Activated CD8-positive, alpha-beta memory T cell treated with anti-CD3 and anti-CD28 coated beads, Interleukin-2, amount 50 U/mL, for 1 hour (primary cell): Measurements from ENCODE around the gene AMDHD2.
A peak's percentile ranks its signal among the peaks of the same experiment; 100 is the strongest.
"Not testable (repeated sequence)": the region's sequence is repeated elsewhere in the genome, so short reads cannot be mapped to it uniquely, and the experiment has no call there.

Source experiments
- DNase-seq: peaks from one replicate; pipeline ENCODE4 v3.0.0-alpha.2; 2020; ENCODE audit errors: extremely low read depth

AMDHD2 gene

DNA sequence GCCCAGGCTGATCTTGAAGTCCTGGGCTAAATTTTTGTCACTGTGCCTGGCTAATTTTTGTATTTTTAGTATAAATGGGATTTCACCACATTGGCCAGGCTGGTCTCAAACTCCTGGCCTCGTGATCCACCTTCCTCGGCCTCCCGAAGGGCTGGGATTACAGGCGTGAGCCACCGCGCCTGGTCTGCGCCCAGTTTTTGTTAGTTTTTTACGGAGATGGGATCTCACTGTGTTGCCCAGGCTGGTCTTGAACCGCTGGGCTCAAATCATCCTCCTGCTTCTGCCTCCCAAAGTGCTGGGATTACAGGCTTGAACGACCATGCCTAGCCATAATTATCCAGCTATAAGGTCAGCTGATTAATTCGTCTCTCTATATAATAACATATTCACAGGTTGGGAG, 13.7 kb downstream of the AMDHD2 start:
- no peak for DNase-seq

DNA sequence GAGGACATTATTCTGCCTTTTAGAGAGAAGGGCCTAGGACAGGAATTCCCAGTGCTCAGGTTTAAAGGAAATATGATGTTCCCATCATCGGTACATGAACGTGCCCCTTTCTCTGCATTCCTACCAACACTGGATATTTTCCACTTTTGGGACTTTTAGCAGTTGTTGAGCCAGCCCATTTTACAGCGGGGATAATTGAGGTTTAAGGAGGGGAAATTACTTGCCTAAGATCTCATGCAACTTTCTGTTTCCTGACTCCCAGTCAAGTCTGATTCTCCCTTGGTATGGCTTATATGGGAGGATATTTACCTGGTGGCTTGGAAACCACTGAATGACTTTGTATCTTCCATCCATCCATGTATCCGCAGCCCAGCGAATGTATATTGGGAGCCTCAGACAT, 14.2 kb downstream of the AMDHD2 start:
- not testable (repeated sequence) for DNase-seq

GRCh38 chr16:2535625-2536013, 15.4 kb downstream of the AMDHD2 start:
- no peak for DNase-seq

DNA sequence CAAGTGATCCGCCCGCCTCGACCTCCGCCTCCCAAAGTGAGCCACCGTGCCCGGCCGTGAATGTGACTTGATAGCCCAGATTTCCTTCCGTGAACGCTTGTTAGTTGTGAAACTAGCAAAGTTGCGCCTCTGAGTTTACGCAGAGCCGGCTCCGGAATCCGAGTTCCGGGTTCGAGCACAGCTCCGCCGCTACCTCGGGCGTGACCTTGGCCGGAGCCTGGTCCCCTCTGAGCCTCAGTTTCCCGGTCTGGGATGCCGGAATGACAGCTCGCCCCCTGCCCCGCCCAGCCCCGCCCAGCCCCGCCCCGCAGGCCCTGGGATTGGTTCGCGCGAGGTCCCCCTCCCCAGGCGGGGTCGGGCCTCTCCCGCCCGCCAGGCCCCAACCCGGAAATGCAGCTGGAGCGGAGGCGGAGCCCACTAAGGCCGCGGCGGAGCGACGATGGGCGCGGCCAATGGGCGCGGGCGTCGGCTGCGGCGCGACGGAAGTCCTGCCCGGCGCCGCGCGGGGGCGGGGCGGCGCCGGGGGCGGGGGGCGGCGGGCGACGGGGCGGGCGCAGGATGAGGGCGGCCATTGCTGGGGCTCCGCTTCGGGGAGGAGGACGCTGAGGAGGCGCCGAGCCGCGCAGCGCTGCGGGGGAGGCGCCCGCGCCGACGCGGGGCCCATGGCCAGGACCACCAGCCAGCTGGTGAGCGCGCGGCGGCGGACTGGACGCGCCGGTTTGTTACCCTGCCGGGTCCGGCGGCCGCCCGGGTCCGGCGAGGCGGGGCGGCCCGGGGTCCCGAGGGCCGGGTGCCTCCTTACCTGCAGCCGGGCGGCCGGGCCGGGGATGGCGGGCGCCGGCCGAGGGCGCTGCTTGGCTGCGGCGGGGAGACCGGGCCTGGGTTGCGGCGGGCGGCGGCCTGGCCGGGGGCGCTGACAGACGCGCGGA, 17.5 kb downstream of the AMDHD2 start, which contains the start of gene PDPK1:
PDPK1 (plus strand) TSS at position 571 of the 929 bp plus-strand sequence; CDS start at position 663, 92 bp downstream.
- peak; percentile 80 for DNase-seq

DNA sequence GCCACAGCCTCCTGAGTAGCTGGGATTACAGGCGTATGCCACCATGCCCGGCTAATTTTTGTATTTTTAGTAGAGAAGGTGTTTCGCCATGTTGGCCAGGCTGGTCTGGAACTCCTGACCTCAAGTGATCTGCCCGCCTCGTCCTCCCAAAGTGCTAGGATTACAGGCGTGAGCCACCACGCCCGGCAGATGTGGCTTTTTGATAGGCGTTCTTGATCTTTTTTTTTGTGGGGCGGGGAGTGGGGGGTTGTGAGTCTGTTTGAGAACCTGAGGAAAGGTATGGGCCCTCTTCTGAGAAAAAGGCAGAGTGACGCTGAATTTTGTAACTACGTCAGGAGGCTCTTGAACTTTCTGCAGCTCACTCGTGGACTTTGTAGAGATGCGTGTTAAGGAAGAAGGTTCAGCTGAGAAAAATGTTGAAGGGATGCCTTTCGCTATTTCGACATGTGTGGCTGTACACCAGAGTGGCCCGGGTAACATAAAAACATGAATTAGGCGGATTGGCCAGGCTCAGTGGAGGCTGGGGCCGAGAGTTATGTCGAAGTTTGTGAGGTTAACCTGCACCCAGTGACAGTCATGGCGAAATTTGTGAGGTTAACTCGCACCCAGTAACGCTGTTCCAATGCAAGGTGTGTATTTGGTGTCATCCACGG, 19.1 kb downstream of the AMDHD2 start:
- DNase-seq: not testable (repeated sequence)

GRCh38 chr16:2539845-2540458, 19.8 kb downstream of the AMDHD2 start:
- DNase-seq: not testable (repeated sequence)

- not testable (repeated sequence) for DNase-seq
Observed at GRCh38 chr16:2540912-2541311, 20.7 kb downstream of the AMDHD2 start.

GRCh38 chr16:2541409-2541808, 21.2 kb downstream of the AMDHD2 start:
- not testable (repeated sequence) for DNase-seq

- DNase-seq: not testable (repeated sequence)
Observed at GRCh38 chr16:2543771-2544170, 23.6 kb downstream of the AMDHD2 start.

GRCh38 chr16:2550283-2550878, 30.2 kb downstream of the AMDHD2 start:
- not testable (repeated sequence) for DNase-seq

DNA sequence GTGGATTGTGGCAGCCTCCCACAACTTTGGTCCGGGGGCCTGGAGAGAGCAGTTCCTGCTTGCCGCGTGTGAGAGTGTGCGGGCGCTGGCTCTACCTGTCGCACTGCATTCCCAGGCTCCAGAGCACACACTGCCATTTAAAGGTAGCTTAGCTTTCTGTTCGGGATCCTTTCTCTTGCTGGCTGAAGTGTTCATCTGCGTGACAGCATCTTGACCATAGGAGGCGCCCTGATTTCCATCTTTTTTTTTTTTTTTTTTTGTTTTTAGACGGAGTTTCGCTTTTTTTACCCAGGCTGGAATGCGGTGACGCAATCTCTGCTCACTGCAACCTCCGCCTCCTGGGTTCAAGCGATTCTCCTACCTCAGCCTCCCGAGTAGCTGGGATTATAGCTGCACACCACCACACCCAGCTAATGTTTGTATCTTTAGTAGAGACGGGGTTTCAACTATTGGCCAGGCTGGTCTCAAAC, 31.3 kb downstream of the AMDHD2 start:
- not testable (repeated sequence) for DNase-seq

DNA sequence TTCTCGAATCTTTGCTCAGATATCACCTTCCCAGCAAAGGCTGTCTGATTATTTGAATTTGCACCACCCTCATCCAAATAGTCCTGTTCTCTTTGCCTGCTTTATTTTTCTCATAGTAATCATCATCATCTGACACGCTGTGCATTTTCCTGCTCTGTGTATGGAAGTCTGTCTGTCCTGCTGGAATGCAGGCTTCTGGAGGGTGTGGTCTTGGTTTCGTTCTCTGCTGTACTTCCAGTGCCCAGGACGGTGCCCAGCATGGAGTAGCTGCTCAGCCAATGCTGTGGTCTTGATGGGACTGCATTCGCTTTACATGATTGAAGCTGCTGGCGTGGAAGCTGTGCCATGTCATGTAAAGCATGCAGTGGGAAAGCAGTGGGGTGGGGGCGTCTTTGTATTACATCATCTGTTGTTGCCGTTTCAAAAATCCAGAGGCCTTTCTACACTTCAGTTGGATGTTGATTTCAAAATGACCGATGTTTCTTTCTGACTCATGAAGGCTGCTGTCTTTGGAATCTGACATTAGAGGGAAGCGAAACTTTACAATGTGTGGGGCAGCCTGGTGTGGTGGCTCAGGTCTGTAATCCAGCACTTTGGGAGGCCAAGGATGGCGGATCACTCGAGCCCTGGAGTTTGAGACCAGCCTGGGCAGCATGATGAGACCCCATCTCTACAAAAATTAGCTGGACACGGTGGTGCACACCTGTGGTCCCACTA, 34.7 kb downstream of the AMDHD2 start:
- not testable (repeated sequence) for DNase-seq

- not testable (repeated sequence) for DNase-seq
Observed at GRCh38 chr16:2557150-2557549, 37.0 kb downstream of the AMDHD2 start.

- not testable (repeated sequence) for DNase-seq
Observed at GRCh38 chr16:2560131-2560797, 40.1 kb downstream of the AMDHD2 start.

DNA sequence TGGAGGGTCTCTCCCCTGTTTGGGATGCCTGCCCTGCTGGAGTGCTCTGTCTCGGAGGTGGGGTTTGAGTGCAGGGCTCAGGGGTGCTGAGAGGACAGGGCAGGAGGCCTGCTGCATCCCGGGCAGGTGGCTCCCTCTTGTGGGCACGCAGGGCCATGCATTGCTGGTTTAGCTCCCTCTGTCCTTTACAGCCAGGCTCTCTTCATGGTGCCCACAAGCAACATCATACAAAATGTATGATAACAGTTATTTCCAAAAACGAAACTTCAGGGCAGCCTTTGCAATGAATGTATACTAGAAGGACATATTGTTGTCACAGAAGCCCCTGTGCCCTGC, 40.6 kb downstream of the AMDHD2 start:
- DNase-seq: not testable (repeated sequence)

DNA sequence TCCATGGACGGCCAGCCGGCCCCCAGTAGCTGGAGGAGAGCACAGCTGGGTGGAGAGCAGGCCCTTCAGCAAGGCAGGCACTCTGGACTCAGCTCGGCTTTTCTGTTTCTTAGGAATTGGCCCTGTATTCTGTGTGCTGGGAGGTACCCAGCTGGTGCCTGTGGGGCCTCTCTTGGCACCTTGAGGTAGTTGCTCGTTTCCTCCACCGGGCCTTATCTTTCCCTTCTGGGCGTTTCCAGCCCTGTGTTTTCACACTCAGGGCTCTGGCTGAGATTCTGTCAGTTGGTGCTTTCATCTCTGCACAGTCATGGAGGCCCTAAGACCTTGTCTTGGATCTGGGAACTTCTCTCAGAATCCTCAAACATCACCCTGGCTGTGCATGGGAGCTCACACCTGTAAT, 47.3 kb downstream of the AMDHD2 start:
- DNase-seq: not testable (repeated sequence)

DNA sequence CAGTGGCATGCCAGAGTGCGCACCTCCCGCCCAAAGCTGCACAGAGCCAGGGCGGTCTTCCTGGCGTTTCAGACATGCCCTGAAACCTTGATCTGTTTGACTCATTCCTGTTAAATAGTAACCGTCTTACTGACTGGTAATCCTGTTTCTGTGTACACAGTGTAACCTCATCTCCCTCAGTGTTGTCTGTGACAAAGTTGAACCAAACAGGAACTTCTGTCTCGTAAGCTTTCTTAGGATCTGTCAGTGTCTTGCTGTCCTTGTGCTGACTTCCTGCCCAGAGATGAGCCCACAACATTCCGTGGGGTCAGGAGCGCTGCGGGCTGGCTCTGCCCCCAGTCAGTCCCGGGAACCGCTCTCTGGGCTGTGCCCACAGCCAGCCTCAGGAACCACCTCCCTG, 48.4 kb downstream of the AMDHD2 start:
- DNase-seq: not testable (repeated sequence)

- DNase-seq: not testable (repeated sequence)
Observed at GRCh38 chr16:2572704-2573103, 52.5 kb downstream of the AMDHD2 start.

GRCh38 chr16:2575839-2576238, 55.7 kb downstream of the AMDHD2 start:
- DNase-seq: not testable (repeated sequence)

GRCh38 chr16:2577044-2577443, 56.9 kb downstream of the AMDHD2 start:
- DNase-seq: not testable (repeated sequence)

DNA sequence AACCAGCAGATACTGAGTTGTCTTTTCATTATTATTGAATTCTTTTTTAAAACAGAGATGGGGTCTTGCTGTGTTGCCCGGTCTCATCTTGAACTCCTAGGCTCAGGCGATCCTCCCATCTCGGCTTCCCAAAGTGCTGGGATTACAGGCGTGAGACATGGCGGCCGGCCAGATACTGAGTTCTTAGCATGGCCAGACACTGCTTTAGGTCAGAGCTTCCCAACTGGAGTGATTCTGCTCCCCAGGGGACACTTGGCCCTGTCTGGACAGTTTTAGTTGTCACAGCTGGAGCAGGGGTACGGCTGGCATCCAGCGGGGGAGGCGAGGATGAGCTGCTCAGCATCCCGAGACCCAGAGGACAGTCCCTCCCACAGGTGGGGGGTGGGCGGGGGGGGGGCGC, 58.7 kb downstream of the AMDHD2 start:
- not testable (repeated sequence) for DNase-seq
